HepG2 (cell line): ENCODE measurements around the gene ZNF500. TPM values are rescaled to one million over a fixed set of nuclear protein-coding genes. Genes with fewer than 3 reads are reported as not detected.

Experiments
- FOXC1 ChIP-seq: sonication (generic); formaldehyde crosslinking; IDR thresholded peaks from 2 replicates; pipeline ENCODE4 v1.8.0; 2022; ENCODE audit warnings: mild to moderate bottlenecking, missing genetic modification reagents, borderline replicate concordance
- GABPB1 ChIP-seq: IDR thresholded peaks from 2 replicates; pipeline ENCODE4 v1.6.1; 2016; ENCODE audit warnings: mild to moderate bottlenecking, missing genetic modification reagents, moderate library complexity, missing compliant biosample characterization
- HHEX ChIP-seq: IDR thresholded peaks from 2 replicates; pipeline ENCODE4 v1.6.1; 2016; ENCODE audit warnings: control low read depth
- HMG20A ChIP-seq: IDR thresholded peaks from 2 replicates; pipeline ENCODE4 v1.6.1; 2016; ENCODE audit warnings: borderline replicate concordance
- HOXA3 ChIP-seq: sonication (generic); formaldehyde crosslinking; IDR thresholded peaks from 2 replicates; pipeline ENCODE4 v1.5.0; 2020; ENCODE audit warnings: missing genetic modification reagents
- MED1 ChIP-seq: sonication (generic); formaldehyde crosslinking; IDR thresholded peaks from 2 replicates; pipeline ENCODE4 v1.4.0; 2020; ENCODE audit warnings: missing genetic modification reagents
- MXD4 ChIP-seq: IDR thresholded peaks from 2 replicates; pipeline ENCODE4 v1.6.1; 2016; ENCODE audit warnings: mild to moderate bottlenecking, missing biosample characterization, missing genetic modification reagents
- NFE2L1 ChIP-seq: sonication (generic); formaldehyde crosslinking; IDR thresholded peaks from 2 replicates; pipeline ENCODE4 v1.4.0; 2020; ENCODE audit warnings: missing genetic modification reagents, mild to moderate bottlenecking, borderline replicate concordance
- SMYD3 ChIP-seq: sonication (generic); formaldehyde crosslinking; IDR thresholded peaks from 2 replicates; pipeline ENCODE4 v1.8.1; 2023; ENCODE audit warnings: mild to moderate bottlenecking, missing genetic modification reagents
- SUZ12 ChIP-seq: fragments of 150-350 bp; IDR thresholded peaks from 2 replicates; pipeline ENCODE4 v1.6.1; 2014; ENCODE audit warnings: low read depth, low read length
- TGIF2 ChIP-seq: IDR thresholded peaks from 2 replicates; pipeline ENCODE4 v1.6.1; 2016; ENCODE audit warnings: control low read depth, missing compliant biosample characterization
- TMF1 ChIP-seq: sonication (generic); formaldehyde crosslinking; IDR thresholded peaks from 2 replicates; pipeline ENCODE4 v1.8.1; 2022; ENCODE audit warnings: low read depth, missing genetic modification reagents
- ZNF3 ChIP-seq: IDR thresholded peaks from 2 replicates; pipeline ENCODE4 v1.7.0; 2017; ENCODE audit warnings: inconsistent platforms
- ZNF331 ChIP-seq: sonication (generic); formaldehyde crosslinking; IDR thresholded peaks from 2 replicates; pipeline ENCODE4 v1.4.0; 2020; ENCODE audit warnings: missing genetic modification reagents
- ZNF441 ChIP-seq: sonication (generic); formaldehyde crosslinking; IDR thresholded peaks from 2 replicates; pipeline ENCODE4 v1.7.0; 2021; ENCODE audit warnings: missing genetic modification reagents, borderline replicate concordance
- ZNF546 ChIP-seq: sonication (generic); formaldehyde crosslinking; conservative IDR thresholded peaks from 2 replicates; pipeline ENCODE4 v1.8.1; 2023; ENCODE audit warnings: mild to moderate bottlenecking, missing genetic modification reagents
- ZNF569 ChIP-seq: sonication (generic); formaldehyde crosslinking; IDR thresholded peaks from 2 replicates; pipeline ENCODE4 v1.5.0; 2020; ENCODE audit warnings: mild to moderate bottlenecking, missing genetic modification reagents, moderate library complexity, borderline replicate concordance
- ZNF619 ChIP-seq: sonication (generic); formaldehyde crosslinking; IDR thresholded peaks from 2 replicates; pipeline ENCODE4 v1.4.0; 2020; ENCODE audit warnings: mild to moderate bottlenecking, missing genetic modification reagents
- ZNF75D ChIP-seq: sonication (generic); formaldehyde crosslinking; IDR thresholded peaks from 2 replicates; pipeline ENCODE4 v1.8.1; 2023; ENCODE audit warnings: missing genetic modification reagents, mild to moderate bottlenecking, borderline replicate concordance
- ZNF777 ChIP-seq: sonication (generic); formaldehyde crosslinking; IDR thresholded peaks from 2 replicates; pipeline ENCODE4 v1.4.0; 2020; ENCODE audit warnings: missing genetic modification reagents
- ZNF781 ChIP-seq: sonication (generic); formaldehyde crosslinking; IDR thresholded peaks from 2 replicates; pipeline ENCODE4 v1.5.1; 2020; ENCODE audit warnings: borderline replicate concordance, mild to moderate bottlenecking, missing genetic modification reagents; ENCODE audit errors: not compliant biosample characterization
- polyA plus RNA-seq, 8 experiments: library from polyadenylated mRNA; depleted of rRNA in 3 of 8; stranded (reverse) in 7 of 8; unstranded in 1 of 8; fragments of >200 nt; fragmentation: Illumina TruSeq in 4 of 8; extraction: Trizol in 4 of 8; gene quantifications; 2 replicates each; pipeline versions ENCODE4 v1.2.1 to v1.2.3, GENCODE V29; 2011 to 2016; ENCODE audit warnings: low read depth in 4 of 8, missing spikeins in 1 of 8, mixed read lengths in 1 of 8; ENCODE audit not compliant: insufficient read depth in 1 of 8
- total RNA-seq, 5 experiments: library from RNA; depleted of rRNA; stranded (reverse); fragments of >200 nt; fragmentation: Illumina TruSeq; extraction: Trizol; gene quantifications; 2 replicates each; pipeline ENCODE4 v1.2.3, GENCODE V29; 2016; ENCODE audit warnings: low read depth in 1 of 5
- TF ChIP-seq, protein P1 (sequence below): sonication (generic); formaldehyde crosslinking; conservative IDR thresholded peaks from 2 replicates; pipeline ENCODE4 v1.8.1; 2023; ENCODE audit warnings: missing genetic modification reagents
- TF ChIP-seq, protein P2 (sequence below): sonication (generic); IDR thresholded peaks from 2 replicates; pipeline ENCODE4 v1.6.1; 2016; ENCODE audit warnings: low read depth, borderline replicate concordance
- TF ChIP-seq, protein P3 (sequence below): sonication (generic); formaldehyde crosslinking; IDR thresholded peaks from 2 replicates; pipeline ENCODE4 v1.5.1; 2020; ENCODE audit warnings: missing genetic modification reagents, mild to moderate bottlenecking, borderline replicate concordance
- TF ChIP-seq, protein P4 (sequence below): sonication (generic); formaldehyde crosslinking; IDR thresholded peaks from 2 replicates; pipeline ENCODE4 v1.4.0; 2020; ENCODE audit warnings: low read depth, mild to moderate bottlenecking, missing genetic modification reagents
- TF ChIP-seq, protein P5 (sequence below): sonication (generic); formaldehyde crosslinking; IDR thresholded peaks from 2 replicates; pipeline ENCODE4 v1.4.0; 2020; ENCODE audit warnings: missing genetic modification reagents, borderline replicate concordance

The ZNF500 gene
- total and polyA plus RNA-seq, 2 of the 13 experiments (the other 11 are each of a cell fraction or from before 2014, with no cell fraction given), result 6.1 to 12.2 TPM

DNA sequence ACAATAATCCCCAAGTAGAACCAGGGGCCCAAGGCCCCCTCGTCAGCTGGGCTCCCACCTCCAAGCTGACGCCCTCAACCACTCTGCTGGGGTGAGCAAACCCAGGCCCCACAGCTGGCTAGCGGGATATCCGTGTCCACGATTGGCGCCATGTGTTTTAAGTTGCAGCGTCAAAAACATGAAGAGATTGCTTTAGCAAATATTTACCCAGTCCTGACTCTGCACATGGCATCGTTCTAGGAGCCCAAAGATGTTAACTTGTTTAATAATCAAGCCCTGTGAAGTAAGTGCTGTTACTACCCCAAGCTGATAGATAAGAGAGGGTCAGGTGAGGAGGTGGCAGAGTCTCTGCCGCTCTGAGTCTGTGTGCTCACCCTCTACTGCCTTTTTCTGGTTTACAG, 21.5 kb upstream of the ZNF500 start (continued):
- TF ChIP-seq, protein P1, sequence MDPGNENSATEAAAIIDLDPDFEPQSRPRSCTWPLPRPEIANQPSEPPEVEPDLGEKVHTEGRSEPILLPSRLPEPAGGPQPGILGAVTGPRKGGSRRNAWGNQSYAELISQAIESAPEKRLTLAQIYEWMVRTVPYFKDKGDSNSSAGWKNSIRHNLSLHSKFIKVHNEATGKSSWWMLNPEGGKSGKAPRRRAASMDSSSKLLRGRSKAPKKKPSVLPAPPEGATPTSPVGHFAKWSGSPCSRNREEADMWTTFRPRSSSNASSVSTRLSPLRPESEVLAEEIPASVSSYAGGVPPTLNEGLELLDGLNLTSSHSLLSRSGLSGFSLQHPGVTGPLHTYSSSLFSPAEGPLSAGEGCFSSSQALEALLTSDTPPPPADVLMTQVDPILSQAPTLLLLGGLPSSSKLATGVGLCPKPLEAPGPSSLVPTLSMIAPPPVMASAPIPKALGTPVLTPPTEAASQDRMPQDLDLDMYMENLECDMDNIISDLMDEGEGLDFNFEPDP, result no peak
- TF ChIP-seq, protein P2, sequence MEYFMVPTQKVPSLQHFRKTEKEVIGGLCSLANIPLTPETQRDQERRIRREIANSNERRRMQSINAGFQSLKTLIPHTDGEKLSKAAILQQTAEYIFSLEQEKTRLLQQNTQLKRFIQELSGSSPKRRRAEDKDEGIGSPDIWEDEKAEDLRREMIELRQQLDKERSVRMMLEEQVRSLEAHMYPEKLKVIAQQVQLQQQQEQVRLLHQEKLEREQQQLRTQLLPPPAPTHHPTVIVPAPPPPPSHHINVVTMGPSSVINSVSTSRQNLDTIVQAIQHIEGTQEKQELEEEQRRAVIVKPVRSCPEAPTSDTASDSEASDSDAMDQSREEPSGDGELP, result 0 out of 2 replicates have a peak, but pooled peaks have one; percentile 20
- TF ChIP-seq ZNF781 (CRISPR knock-in tag) (no peak), HMG20A (CRISPR knock-in tag) (0 out of 2 replicates have a peak, but pooled peaks have one; percentile 35), FOXC1 (CRISPR knock-in tag) (no peak), ZNF3 (CRISPR knock-in tag) (no peak), HOXA3 (no peak), ZNF546 (CRISPR knock-in tag) (no peak), TGIF2 (no peak), ZNF331 (CRISPR knock-in tag) (no peak), GABPB1 (CRISPR knock-in tag) (no peak), MED1 (CRISPR knock-in tag) (0 out of 2 replicates have a peak, but pooled peaks have one; percentile 20), ZNF441 (no peak), ZNF569 (CRISPR knock-in tag) (no peak), ZNF777 (CRISPR knock-in tag) (0 out of 2 replicates have a peak, but pooled peaks have one; percentile 14), SUZ12 (no peak), ZNF619 (CRISPR knock-in tag) (no peak), TMF1 (no peak), SMYD3 (CRISPR knock-in tag) (no peak), MXD4 (no peak), NFE2L1 (CRISPR knock-in tag) (no peak), ZNF75D (CRISPR knock-in tag) (no peak), HHEX (CRISPR knock-in tag) (0 out of 2 replicates have a peak, but pooled peaks have one; percentile 29)
- TF ChIP-seq, protein P3, sequence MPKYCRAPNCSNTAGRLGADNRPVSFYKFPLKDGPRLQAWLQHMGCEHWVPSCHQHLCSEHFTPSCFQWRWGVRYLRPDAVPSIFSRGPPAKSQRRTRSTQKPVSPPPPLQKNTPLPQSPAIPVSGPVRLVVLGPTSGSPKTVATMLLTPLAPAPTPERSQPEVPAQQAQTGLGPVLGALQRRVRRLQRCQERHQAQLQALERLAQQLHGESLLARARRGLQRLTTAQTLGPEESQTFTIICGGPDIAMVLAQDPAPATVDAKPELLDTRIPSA (CRISPR knock-in tag), result no peak
- TF ChIP-seq, protein P4, sequence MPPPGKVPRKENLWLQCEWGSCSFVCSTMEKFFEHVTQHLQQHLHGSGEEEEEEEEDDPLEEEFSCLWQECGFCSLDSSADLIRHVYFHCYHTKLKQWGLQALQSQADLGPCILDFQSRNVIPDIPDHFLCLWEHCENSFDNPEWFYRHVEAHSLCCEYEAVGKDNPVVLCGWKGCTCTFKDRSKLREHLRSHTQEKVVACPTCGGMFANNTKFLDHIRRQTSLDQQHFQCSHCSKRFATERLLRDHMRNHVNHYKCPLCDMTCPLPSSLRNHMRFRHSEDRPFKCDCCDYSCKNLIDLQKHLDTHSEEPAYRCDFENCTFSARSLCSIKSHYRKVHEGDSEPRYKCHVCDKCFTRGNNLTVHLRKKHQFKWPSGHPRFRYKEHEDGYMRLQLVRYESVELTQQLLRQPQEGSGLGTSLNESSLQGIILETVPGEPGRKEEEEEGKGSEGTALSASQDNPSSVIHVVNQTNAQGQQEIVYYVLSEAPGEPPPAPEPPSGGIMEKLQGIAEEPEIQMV (CRISPR knock-in tag), result no peak
- TF ChIP-seq, protein P5, sequence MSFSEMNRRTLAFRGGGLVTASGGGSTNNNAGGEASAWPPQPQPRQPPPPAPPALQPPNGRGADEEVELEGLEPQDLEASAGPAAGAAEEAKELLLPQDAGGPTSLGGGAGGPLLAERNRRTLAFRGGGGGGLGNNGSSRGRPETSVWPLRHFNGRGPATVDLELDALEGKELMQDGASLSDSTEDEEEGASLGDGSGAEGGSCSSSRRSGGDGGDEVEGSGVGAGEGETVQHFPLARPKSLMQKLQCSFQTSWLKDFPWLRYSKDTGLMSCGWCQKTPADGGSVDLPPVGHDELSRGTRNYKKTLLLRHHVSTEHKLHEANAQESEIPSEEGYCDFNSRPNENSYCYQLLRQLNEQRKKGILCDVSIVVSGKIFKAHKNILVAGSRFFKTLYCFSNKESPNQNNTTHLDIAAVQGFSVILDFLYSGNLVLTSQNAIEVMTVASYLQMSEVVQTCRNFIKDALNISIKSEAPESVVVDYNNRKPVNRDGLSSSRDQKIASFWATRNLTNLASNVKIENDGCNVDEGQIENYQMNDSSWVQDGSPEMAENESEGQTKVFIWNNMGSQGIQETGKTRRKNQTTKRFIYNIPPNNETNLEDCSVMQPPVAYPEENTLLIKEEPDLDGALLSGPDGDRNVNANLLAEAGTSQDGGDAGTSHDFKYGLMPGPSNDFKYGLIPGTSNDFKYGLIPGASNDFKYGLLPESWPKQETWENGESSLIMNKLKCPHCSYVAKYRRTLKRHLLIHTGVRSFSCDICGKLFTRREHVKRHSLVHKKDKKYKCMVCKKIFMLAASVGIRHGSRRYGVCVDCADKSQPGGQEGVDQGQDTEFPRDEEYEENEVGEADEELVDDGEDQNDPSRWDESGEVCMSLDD (CRISPR knock-in tag), result no peak
